ENCODE results near the gene CD3E. TPM values are rescaled to one million over a fixed set of nuclear protein-coding genes. Genes with fewer than 3 reads are reported as not detected.

The CD3E gene
- total and polyA plus RNA-seq, 2 of the 13 experiments (the other 11 are each of a cell fraction or from before 2014, with no cell fraction given), result not detected

GRCh38 chr11:118267486-118267885 lies 37.0 kb upstream of the CD3E start (continued):
- TF ChIP-seq NFAT5 (CRISPR knock-in tag; IDR thresholded peaks at IDR 0.05), result no peak
- no peak for TF ChIP-seq ZNF747 (CRISPR knock-in tag; IDR thresholded peaks at IDR 0.05; ENCODE audit: borderline replicate concordance)
- TF ChIP-seq ZNF660 (CRISPR knock-in tag; IDR thresholded peaks at IDR 0.05; ENCODE audit: borderline replicate concordance, low read depth), result no peak

- intact Hi-C loops (cut with micrococcal nuclease; ENCODE audit: unreplicated experiment), result no loop called here
Measured at GRCh38 chr11:118272001-118272400, 32.5 kb upstream of the CD3E start.

More at GRCh38 chr11:118272001-118272400, 32.5 kb upstream of the CD3E start:
- Histone ChIP-seq H4K20me1 (ENCODE audit: insufficient read depth, low read length) (no peaks in the 10 kb centered on the region), H3K36me3 (replicated peaks in 1 of 2; ENCODE audit: control insufficient read depth in 1 of 2, insufficient read depth in 2 of 2, low read length in 2 of 2) (no peaks in the 10 kb centered on the region), H3K4me1 (ENCODE audit: insufficient read depth, low read length) (peaks cover 8% of the 10 kb centered on the region), H3K9ac (ENCODE audit: insufficient read depth, low read depth, low read length) (no peak overlapping the region), H3K79me2 (ENCODE audit: insufficient read depth, low read length) (no peaks in the 10 kb centered on the region), H2AFZ (ENCODE audit: low read length) (no peak overlapping the region), H3K4me2 (ENCODE audit: low read depth, low read length) (no peak overlapping the region), H3K27me3 (ENCODE audit: control insufficient read depth in 1 of 2, insufficient read depth in 2 of 2, low read length in 2 of 2) (peaks cover 1 to 3% of the 10 kb centered on the region in 2 experiments; a peak in 1 of 5 replicates), H3K4me3 (replicated peaks in 1 of 3; ENCODE audit: insufficient read depth in 1 of 3, low read depth in 2 of 3, low read length in 3 of 3) (no peak overlapping the region), H3K9me3 (ENCODE audit: low read length) (no peaks in the 10 kb centered on the region), H3K27ac (ENCODE audit: extremely low read length, insufficient read depth, low read length) (no peak overlapping the region)
- BruUV-seq (replicated peaks), result no TSS peak
- FAIRE-seq, result no peak
- POLR2A ChIA-PET, result no interaction called here
- CTCF ChIA-PET (ENCODE audit: low intra/inter-chr PET ratio, low total read pairs), result no interaction called here
- WGBS (ENCODE audit: low lambda C conversion rate), result 3% methylated on average over 2 of the region's 2 CpGs
- no peak for DNase-seq (ENCODE audit: low spot score)
- no peak for ATAC-seq
- in situ Hi-C loops (cut with HindIII; ENCODE audit: extremely low pct_ligation_motif_present, low pct_unique_long_range_greater_than_20kb), result no loop called here
- TF ChIP-seq BCLAF1 (IDR thresholded peaks at IDR 0.05), result no peak
